Ishikawa (cell line): ENCODE results near the gene PRICKLE2.

Experiments
- CEBPB ChIP-seq: IDR thresholded peaks from 2 replicates; pipeline ENCODE4 v1.6.1; 2012
- CREB1 ChIP-seq: IDR thresholded peaks from 2 replicates; pipeline ENCODE4 v1.6.1; 2012; ENCODE audit warnings: low read depth
- EGR1 ChIP-seq: IDR thresholded peaks from 2 replicates; pipeline ENCODE4 v1.6.1; 2012
- EP300 ChIP-seq: IDR thresholded peaks from 2 replicates; pipeline ENCODE4 v1.6.1; 2012; ENCODE audit warnings: borderline replicate concordance
- FOXM1 ChIP-seq: IDR thresholded peaks from 2 replicates; pipeline ENCODE4 v1.6.1; 2012; ENCODE audit warnings: low read depth, borderline replicate concordance
- NFIC ChIP-seq: IDR thresholded peaks from 2 replicates; pipeline ENCODE4 v1.6.1; 2012
- RAD21 ChIP-seq: IDR thresholded peaks from 2 replicates; pipeline ENCODE4 v1.6.1; 2012; ENCODE audit warnings: low read depth
- REST ChIP-seq: IDR thresholded peaks from 2 replicates; pipeline ENCODE4 v1.6.1; 2012; ENCODE audit warnings: low read depth, mild to moderate bottlenecking
- TAF1 ChIP-seq: IDR thresholded peaks from 2 replicates; pipeline ENCODE4 v1.6.1; 2012; ENCODE audit warnings: low read depth, mild to moderate bottlenecking
- TCF12 ChIP-seq: IDR thresholded peaks from 2 replicates; pipeline ENCODE4 v1.6.1; 2012; ENCODE audit warnings: low read depth
- TEAD4 ChIP-seq: IDR thresholded peaks from 2 replicates; pipeline ENCODE4 v1.6.1; 2012
- USF1 ChIP-seq: IDR thresholded peaks from 2 replicates; pipeline ENCODE4 v1.6.1; 2012
- YY1 ChIP-seq: IDR thresholded peaks from 2 replicates; pipeline ENCODE4 v1.6.1; 2012; ENCODE audit warnings: low read depth
- ZBTB7A ChIP-seq: IDR thresholded peaks from 2 replicates; pipeline ENCODE4 v1.6.1; 2012; ENCODE audit warnings: low read depth
- TF ChIP-seq, protein P1 (sequence below): IDR thresholded peaks from 2 replicates; pipeline ENCODE4 v1.6.1; 2012

Gene PRICKLE2

GRCh38 chr3:64053581-64053980 is 171.7 kb downstream of the PRICKLE2 start:
- TF ChIP-seq ZBTB7A (no peak), NFIC (no peak), TAF1 (no peak), TCF12 (no peak), TEAD4 (no peak), REST (no peak), YY1 (no peak), CEBPB (no peak), CREB1 (no peak)
- TF ChIP-seq, protein P1, sequence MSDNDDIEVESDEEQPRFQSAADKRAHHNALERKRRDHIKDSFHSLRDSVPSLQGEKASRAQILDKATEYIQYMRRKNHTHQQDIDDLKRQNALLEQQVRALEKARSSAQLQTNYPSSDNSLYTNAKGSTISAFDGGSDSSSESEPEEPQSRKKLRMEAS = no peak

GRCh38 chr3:64053117-64053516 is 172.1 kb downstream of the PRICKLE2 start:
- TF ChIP-seq FOXM1 = no peak
- no peak for TF ChIP-seq CREB1
- TF ChIP-seq RAD21 = no peak
- no peak for TF ChIP-seq CEBPB
- TF ChIP-seq TCF12 = no peak
- no peak for TF ChIP-seq USF1
- TF ChIP-seq ZBTB7A = no peak
- TF ChIP-seq NFIC = no peak
- TF ChIP-seq REST = no peak
- TF ChIP-seq, protein P1 = no peak
- TF ChIP-seq EGR1 = no peak
- TF ChIP-seq EP300 = no peak
- no peak for TF ChIP-seq TAF1

DNA sequence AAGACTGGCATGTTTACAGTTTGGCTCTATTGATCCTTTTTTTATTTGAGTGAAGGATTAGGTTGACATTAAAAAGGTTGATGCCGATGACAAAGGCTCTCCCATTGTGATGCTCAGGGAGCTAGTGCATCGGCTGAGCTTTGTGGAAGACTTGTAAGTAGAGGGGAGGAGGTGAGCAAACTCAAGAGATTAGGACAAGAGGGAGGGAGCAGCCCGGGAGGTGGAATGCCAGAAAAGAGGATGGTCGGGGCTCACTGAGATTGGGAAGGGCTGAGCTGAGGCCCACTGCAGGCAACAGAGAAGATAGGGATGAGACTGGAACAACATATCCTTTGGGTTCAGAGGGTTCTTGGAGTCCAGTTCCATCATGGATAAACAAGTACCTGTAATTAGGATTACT is 175.4 kb downstream of the PRICKLE2 start:
- TF ChIP-seq ZBTB7A (no peak), REST (no peak), NFIC (no peak), TAF1 (no peak), USF1 (no peak), TCF12 (no peak), RAD21 (no peak), CREB1 (no peak), FOXM1 (no peak), EGR1 (no peak), EP300 (no peak), CEBPB (no peak), YY1 (no peak), TEAD4 (no peak)
- TF ChIP-seq, protein P1 = no peak

GRCh38 chr3:64049136-64049535 is 176.1 kb downstream of the PRICKLE2 start:
- TF ChIP-seq TAF1 (no peak), NFIC (no peak), USF1 (no peak), RAD21 (no peak), EGR1 (no peak), YY1 (no peak), CREB1 (no peak), TEAD4 (no peak), CEBPB (no peak), EP300 (no peak), REST (no peak), ZBTB7A (no peak), TCF12 (no peak), FOXM1 (no peak)
- TF ChIP-seq, protein P1 = no peak
